ENCODE results near the gene ZNF511. TPM values are rescaled to one million over a fixed set of nuclear protein-coding genes. Genes with fewer than 3 reads are reported as not detected.

The ZNF511 gene
- total RNA-seq, 1 donor from 2014 or later: 34.4 TPM

DNA sequence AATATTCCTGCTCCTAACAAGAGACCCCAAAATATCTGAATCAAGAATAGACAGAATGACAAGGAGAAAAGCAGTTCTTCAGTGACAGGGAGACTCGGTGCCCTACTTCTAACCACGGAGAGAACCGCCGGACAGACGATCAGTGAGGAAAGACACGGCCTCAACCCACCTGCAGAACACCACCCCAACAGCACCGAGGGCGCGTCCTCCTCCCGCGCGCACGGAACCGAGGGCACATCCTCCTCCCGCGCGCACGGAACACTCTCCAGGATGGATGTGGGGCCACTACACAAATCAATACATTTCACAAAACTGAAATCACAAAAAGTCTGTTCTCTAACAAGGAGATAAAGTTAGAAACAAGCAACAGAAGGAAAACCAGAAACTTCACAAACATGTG is 22.3 kb upstream of the ZNF511 start:
- DNase-seq (ENCODE audit: low spot score): no peak
- intact Hi-C loops (cut with DNase I): no loop called here

DNA sequence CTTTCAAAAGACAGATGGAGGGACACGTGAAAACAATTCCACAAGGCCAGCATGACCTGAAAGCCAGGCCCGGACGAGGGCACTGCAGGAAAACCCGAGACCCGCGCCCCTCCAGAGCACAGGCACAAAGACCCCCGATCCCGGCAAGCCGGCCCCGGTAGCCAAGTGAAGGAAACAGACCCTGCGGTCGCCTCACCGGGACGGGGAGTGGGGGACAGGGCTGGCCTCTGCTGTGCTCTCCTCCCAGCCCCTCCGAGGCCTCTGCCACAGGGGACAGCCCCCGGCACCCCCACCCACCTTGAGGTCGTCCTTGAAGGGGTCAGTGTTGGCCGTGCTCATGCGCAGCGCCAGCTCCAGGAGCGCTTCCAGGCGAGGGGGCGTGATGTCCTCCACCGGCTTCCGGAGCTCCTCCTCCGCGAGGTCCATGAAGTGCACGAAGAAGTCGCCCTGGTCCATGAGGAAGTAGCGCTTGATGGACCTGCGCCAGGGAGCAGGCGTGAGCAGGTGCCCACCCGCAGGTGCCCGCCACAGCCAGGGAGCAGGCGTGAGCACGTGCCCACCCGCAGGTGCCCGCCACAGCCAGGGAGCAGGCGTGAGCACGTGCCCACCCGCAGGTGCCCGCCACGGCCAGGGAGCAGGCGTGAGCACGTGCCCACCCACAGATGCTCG is 20.7 kb upstream of the ZNF511 start:
- intact Hi-C loops (cut with DNase I): no loop called here
- no peak for DNase-seq (ENCODE audit: low spot score)

DNA sequence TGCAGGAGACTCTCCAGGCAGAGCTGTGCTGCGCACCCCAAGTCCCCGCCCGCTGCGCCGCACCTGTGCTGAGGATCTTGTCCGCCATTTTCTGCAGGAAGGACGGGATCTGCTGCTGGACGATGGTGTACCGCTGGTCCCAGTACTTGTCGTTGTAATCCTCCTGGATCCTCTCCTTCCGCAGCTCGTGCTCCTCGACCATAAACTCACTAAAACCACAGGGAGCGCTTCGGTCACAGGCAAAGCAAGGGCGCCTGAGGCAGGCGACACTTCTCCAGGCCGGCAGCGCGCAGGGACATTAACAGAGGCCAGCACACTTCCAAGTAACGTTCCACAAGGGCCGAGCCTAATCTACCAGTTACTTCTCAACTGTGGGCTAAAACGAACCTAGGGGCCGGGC is 19.0 kb upstream of the ZNF511 start:
- no peak for DNase-seq (ENCODE audit: low spot score)
- intact Hi-C loops (cut with DNase I): no loop called here

DNA sequence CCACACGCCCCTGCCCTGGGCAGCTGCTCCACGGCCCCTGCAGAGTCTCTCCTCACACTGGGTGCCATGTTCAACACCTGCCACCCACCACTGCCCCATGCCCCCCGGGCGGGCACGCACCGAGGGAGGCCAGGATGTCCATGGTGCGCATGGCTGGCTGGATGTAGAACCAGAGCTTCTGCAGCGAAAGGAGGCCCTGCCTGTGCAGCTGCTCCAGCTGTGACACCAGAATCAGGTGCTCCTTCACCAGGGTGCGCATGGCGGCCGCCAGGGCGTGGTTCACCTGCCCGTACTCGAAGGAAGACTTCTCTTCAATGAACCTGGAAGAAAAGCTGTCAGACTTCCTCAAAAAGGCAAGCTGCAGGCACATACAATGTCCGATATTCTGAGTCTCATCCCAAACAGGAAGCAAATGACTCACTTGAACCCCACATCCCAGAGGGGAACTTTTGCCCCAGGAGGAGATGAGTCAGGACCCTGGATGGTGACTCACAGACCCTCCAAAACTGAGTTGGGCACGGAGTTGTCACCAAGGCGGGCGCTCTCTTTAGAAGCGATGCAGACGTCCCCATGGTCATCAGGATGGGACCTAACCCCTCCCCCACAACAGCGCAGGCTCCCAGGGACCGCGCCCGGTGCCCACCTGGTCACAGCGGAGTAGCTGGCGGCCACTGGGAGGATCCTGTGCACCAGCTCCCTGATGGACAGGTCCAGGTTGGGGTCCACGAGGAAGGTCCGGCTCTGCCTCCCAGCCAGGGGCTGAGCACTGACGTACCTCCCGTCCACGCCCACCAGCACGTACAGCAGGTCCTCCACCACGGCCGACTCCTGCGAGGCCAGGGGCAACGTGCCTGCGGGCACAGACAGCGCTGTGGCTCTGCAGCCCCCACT is 15.6 kb upstream of the ZNF511 start:
- intact Hi-C loops (cut with DNase I): no loop called here
- DNase-seq (ENCODE audit: low spot score): no peak

DNA sequence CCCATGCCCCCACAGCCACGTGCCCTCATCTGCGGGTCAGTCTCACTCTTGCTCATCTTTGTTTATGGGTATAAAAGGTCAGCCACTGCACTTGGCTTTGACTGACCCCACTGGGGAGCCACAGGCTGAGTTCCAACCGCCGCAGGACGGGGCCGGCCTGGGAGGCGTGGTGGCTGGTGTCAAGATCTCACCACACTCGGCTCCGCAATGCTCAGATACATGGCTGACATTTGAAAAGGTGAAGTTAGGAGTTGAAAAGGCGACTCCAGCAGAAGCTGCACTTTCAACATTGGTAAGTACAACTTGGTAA is 14.9 kb upstream of the ZNF511 start:
- DNase-seq (ENCODE audit: low spot score): no peak
- intact Hi-C loops (cut with DNase I): no loop called here

DNA sequence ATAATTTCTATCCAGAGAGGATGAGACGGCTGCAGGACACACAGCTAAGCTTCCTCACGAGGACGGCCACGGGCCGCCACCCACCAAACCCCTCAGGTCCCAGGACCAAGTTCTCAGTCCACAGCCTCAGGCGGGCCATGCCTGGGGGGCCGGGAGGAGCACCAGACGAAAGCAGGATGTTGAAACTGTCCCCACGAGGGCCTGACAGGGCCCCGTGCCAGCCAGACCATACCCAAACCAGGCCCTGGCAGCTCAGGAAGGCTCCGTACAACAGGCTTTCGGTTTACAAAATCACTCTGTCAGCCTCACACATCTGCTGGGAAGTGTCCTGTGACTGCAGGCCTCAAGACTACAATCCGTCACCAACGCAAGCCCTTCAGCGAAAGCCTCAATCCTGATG is 14.5 kb upstream of the ZNF511 start:
- DNase-seq (ENCODE audit: low spot score): no peak
- intact Hi-C loops (cut with DNase I): no loop called here

DNA sequence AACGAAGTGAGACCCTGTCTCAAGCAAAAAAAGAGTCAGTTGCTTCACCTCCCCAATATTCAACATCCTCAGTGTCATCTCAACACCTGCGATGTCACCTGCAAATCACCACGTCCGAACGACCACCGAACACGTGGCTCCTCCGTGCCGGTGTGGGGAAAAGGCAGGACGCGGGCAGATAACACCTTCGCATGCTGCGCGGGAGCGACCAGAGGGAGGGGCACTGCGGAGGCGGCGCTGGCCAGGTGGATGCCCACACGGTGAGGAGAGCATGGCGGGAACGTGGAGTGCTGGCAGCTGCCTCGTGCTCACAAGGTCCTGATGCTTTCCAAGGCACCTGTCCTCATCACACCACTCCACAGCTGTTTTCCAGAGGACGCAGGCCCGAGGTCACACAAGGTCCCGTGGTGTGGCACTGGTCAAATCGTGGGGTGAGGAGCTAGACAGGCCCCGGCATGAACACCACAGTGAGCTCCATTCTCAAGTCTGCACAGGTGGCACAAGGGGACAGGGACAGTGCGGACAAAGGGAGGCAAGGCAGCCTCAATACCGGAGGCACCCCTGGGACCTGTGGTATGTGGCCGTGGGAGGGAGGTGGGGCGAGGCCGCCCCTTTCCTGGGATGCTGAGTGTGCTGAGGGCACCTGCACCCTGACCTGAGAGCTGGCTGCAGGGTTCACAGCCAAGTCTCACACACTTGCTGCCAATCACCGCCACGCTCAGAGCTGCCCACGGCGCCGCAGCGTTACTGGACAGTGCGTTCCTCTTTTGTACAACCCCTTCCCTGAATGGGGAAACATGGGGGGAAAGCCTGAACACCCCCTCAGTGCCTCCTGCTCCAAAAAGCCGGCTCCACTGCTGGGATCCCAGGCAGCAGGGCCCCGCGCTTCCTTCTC is 13.0 kb upstream of the ZNF511 start:
- intact Hi-C loops (cut with DNase I): no loop called here
- DNase-seq (ENCODE audit: low spot score): no peak

DNA sequence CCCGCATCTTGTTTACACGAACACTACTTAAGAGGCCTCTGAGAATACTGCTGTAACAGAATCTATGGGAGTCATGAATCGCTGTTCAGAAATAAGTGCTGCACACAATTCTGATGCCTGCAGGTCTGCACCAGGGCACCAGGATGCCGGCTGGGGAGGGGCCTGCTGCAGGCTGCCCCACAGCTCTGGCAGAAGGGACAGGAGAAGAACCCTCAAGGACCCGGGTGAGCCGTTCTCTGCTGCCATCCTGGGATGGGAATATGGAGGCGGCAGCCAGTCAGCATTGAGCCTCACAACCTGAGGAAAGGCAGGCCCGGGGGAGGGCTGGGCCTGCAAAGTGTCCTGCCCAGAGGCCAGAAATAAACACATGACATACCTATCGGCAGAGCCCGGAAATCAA is 11.2 kb upstream of the ZNF511 start:
- intact Hi-C loops (cut with DNase I): no loop called here
- DNase-seq (ENCODE audit: low spot score): no peak

DNA sequence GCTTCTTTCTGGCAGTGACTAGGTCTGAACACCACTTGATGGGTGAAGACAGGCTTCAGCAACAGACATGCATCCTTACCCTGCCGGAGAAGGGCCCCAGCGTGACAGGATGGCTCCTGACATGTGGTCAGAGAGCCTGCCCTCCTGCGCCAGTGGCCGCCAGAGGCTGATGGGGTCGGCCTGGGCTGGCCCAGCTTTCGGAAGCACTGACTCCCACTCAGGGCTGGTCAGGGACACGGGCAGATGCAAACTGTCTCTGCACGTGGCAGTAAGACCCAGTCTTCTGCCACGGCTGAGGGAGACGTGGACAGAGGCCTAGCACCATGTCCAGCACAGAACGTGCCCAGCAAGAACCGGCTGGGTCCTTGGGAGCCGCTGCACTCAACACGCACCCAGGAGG is 10.2 kb upstream of the ZNF511 start:
- intact Hi-C loops (cut with DNase I): no loop called here
- DNase-seq (ENCODE audit: low spot score): no peak

DNA sequence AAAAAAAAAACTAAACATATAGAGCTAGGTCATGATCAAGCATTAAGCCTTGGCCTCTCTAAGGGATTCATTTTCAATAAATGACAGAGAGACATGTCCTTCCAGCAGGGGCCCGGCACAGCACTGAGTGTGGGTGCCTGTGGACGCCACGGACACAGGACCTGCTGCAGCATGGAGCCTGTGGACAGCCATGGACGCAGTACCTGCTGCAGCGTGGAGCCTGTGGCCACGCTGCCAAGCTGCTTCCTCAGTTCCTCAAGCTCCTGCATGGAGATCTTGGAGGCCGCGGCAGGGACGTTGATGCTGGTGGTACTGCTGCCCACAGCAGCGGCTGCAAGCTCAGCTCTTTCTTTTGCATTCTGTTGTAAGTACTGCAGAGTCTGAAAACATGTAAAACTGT is 9.5 kb upstream of the ZNF511 start:
- DNase-seq (ENCODE audit: low spot score): no peak
- intact Hi-C loops (cut with DNase I): no loop called here

GRCh38 chr10:133299738-133300137 is 9.0 kb upstream of the ZNF511 start:
- no peak for DNase-seq (ENCODE audit: low spot score)

DNA sequence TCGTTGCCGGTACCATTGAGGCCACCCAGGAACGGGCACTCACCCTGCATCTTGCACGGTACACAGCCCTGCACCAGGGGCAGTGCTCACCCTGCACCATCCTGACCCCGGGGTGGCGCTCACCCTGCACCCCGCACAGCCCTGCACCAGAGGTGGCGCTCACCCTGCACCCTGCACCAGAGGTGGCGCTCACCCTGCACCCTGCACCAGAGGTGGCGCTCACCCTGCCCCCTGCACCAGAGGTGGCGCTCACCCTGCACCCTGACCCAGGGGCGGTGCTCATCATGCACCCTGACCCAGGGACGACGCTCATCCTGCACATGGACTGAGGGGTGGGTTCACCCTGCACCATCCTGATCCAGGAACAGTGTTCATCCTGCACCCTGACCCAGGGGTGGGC is 6.5 kb upstream of the ZNF511 start:
- intact Hi-C loops (cut with DNase I): no loop called here

More at GRCh38 chr10:133299738-133300137, 9.0 kb upstream of the ZNF511 start:
- intact Hi-C loops (cut with DNase I): no loop called here

DNA sequence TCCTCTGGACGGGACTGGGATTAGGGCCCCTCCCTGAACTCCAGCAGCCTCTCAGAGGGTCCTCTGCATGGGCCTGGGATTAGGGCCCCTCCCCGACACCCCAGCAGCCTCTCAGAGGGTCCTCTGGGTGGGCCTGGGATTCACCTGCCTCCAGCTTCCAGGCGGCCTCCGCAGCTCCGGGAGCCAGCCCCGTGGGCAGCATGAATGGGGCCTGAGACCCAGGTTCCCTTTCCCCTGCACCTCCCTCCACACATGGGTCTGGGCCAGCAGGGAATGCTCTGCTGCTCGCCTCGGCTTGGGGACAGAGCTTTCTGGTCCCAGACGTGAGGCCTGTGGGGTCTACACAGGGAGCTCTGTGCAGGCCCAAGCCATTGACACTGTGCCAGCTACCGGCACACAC is 5.5 kb upstream of the ZNF511 start:
- DNase-seq (ENCODE audit: low spot score): no peak
- intact Hi-C loops (cut with DNase I): no loop called here

More for the DNA sequence above, 6.5 kb upstream of the ZNF511 start:
- DNase-seq (ENCODE audit: low spot score): no peak

DNA sequence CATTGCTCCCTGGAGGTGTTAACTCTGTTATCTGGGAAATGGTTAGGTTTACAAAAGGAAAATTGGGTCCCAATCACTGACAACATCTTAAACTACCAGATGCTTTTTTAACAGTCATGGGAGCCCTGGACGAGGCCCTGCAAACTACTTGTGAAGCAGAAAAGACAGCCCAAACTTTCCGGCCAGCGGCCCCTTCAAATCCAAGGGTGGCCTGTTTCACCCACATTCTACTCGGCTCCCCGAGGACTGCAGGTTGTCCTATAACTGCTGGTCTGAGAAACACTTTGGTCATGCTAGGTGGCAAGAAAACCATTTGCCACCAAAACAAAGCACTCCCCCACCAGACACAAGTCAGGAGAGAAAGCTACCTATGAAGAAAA is 2.6 kb upstream of the ZNF511 start:
- DNase-seq (ENCODE audit: low spot score): no peak
- intact Hi-C loops (cut with DNase I): loop anchor here (5.0 kb wide), 2 partner anchors 44 to 66 kb away; partner anchors contain the start of gene ECHS1

DNA sequence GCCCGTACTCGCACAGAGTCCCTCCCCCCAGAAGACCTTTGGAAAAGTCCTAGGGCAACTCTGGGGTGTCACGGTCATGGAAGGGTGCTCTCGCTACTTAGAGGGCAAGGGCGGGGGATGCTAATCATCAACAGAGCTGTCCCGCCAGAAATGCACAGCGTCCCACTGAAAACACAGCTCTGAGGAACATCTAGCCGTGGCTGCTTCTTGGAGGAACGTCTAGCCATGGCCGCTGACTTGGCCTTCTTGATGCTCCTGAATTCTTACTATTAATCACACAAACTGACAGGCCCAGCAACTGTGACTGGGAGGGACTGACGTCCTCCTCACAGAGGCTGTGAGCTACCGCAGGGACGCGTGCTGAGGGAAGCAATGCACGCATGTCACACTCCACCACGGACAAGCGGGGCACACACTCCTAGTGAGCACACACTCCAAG is 1.8 kb upstream of the ZNF511 start:
- intact Hi-C loops (cut with DNase I): loop anchor here (5.0 kb wide), 2 partner anchors 45 to 65 kb away; partner anchors contain the start of gene ECHS1

GRCh38 chr10:133307776-133308420 is 816 bp upstream of the ZNF511 start:
- intact Hi-C loops (cut with DNase I): loop anchor here (5.0 kb wide), 2 partner anchors 46 to 64 kb away; partner anchors contain the start of gene ECHS1
- DNase-seq (ENCODE audit: low spot score): peak; percentile 84

More for the DNA sequence above, 1.8 kb upstream of the ZNF511 start:
- no peak for DNase-seq (ENCODE audit: low spot score)

GRCh38 chr10:133309100-133309719 is 496 bp downstream of the ZNF511 start:
- intact Hi-C loops (cut with DNase I): loop anchor here (5.0 kb wide), 2 partner anchors 47 to 63 kb away; partner anchors contain the start of gene ECHS1
- DNase-seq (ENCODE audit: low spot score): peak; percentile 98

DNA sequence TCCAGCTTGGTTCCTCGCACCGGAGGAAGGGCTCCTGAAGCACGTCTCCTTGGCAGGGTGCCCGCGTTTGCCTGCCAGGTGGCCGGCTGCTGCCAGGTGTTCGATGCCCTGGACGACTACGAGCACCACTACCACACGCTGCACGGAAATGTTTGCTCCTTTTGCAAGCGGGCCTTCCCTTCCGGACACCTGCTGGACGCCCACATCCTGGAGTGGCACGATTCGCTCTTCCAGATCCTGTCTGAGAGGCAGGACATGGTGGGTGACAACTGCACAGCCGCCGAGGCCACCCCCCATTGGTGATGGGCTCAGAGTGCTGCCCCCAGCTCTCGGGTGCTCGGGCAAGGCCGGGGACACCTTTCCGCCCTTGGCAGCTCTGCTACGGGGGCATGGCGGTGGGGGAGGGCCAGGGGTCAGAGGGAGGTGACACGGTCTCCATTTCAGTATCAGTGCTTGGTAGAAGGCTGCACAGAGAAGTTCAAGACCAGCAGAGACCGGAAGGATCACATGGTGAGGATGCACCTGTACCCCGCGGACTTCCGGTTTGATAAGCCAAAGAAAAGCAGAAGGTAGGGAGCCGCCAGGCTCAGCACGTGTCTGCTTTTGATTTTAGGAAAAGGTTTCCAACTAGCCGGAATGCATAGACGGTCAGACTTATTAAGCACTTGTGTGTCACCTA is 1.1 kb downstream of the ZNF511 start:
- intact Hi-C loops (cut with DNase I): loop anchor here (5.0 to 10.0 kb wide), 3 partner anchors 48 to 475 kb away; partner anchors contain the start of gene ECHS1
- DNase-seq (ENCODE audit: low spot score): no peak

Measured in cardiac septum (tissue), 1 donor.